HCT116 (cell line): ENCODE results near the gene FAM181A. TPM values are rescaled to one million over a fixed set of nuclear protein-coding genes. Genes with fewer than 3 reads are reported as not detected.

Experiments
- ATAC-seq: fragments of 200-7000 bp; cut with Tn5 transposase; 2 replicates; pipeline ENCODE4 v1.9.1; 2020; ENCODE audit warnings: mild to moderate bottlenecking, moderate library complexity
- BruUV-seq: library from RNA; stranded (reverse); fragments of 400-500 nt; replicated peaks from 2 replicates; lab custom pipeline; 2021; lab: Mats Ljungman, UMichigan
- CTCF ChIA-PET: fragments of 300-600 bp; sonication (Branson Sonifier 250); formaldehyde crosslinking; loops from one replicate; lab custom pipeline; 2021; ENCODE audit warnings: antibody characterized with exemption; lab: Charles Lee
- POLR2A ChIA-PET: fragments of 300-600, 350-600 bp; sonication (Branson Sonifier 250); formaldehyde crosslinking; loops from one replicate; lab custom pipeline; 2021; ENCODE audit warnings: antibody characterized with exemption; lab: Charles Lee
- RAD21 ChIA-PET, 2 experiments: fragments of 300-600 bp; sonication (Branson Sonifier 250); formaldehyde crosslinking; loops; one replicate each; lab custom pipeline; 2023; ENCODE audit warnings: low total read pairs in 2 of 2; ENCODE audit not compliant: uncharacterized antibody in 2 of 2, unreplicated experiment in 2 of 2, low non-redundant PET in 1 of 2; lab: Charles Lee
- DNase-seq: peaks from one replicate; pipeline ENCODE4 v3.0.0-alpha.2; 2010; ENCODE audit warnings: low read depth, low spot score
- H2AFZ ChIP-seq: fragments of 200-600 bp; shearing (Covaris generic), sonication (generic); 2 replicates; pipeline ENCODE4 v1.6.1; 2017; ENCODE audit warnings: low read depth, mixed run types, mixed read lengths, antibody characterized with exemption, low read length; ENCODE audit not compliant: poor library complexity, severe bottlenecking
- H3K27ac ChIP-seq: 2 replicates; pipeline ENCODE4 v1.5.1; 2012; ENCODE audit warnings: low read depth, low read length
- H3K27me3 ChIP-seq: fragments of 200-600 bp; sonication (generic); 2 replicates; pipeline ENCODE4 v1.6.1; 2016; ENCODE audit warnings: mixed run types, low read length, mixed read lengths; ENCODE audit not compliant: insufficient read depth
- H3K36me3 ChIP-seq, 2 experiments: fragments of 200-500 bp in 1 of 2; fragments of 200-600 bp in 1 of 2; sonication (Bioruptor generic) in 1 of 2; sonication (generic) in 1 of 2; 2 replicates each; pipeline versions ENCODE4 v1.5.1 to v1.6.1; 2014 to 2016; ENCODE audit warnings: low read length in 2 of 2, inconsistent platforms in 1 of 2, mixed read lengths in 1 of 2, mixed run types in 1 of 2; ENCODE audit not compliant: insufficient read depth in 2 of 2, control insufficient read depth in 1 of 2
- H3K4me1 ChIP-seq, 2 experiments: fragments of 200-600 bp in 1 of 2; sonication (generic) in 1 of 2; 2 replicates each; pipeline versions ENCODE4 v1.5.1 to v1.6.1; 2012 to 2017; ENCODE audit warnings: low read length in 2 of 2, inconsistent platforms in 1 of 2, mild to moderate bottlenecking in 1 of 2, mixed read lengths in 1 of 2, mixed run types in 1 of 2, moderate library complexity in 1 of 2; ENCODE audit not compliant: insufficient read depth in 2 of 2, control insufficient read depth in 1 of 2
- H3K4me2 ChIP-seq: fragments of 200-600 bp; sonication (generic); 2 replicates; pipeline ENCODE4 v1.6.1; 2017; ENCODE audit warnings: mixed run types, low read length, mixed read lengths
- H3K4me3 ChIP-seq, 2 experiments: fragments of 200-600 bp in 1 of 2; sonication (generic) in 1 of 2; replicated peaks in 1 of 2; 2 replicates each; pipeline ENCODE4 v1.5.1; 2011 to 2016; ENCODE audit warnings: low read length in 2 of 2, control low read depth in 1 of 2, low read depth in 1 of 2, mild to moderate bottlenecking in 1 of 2, mixed read lengths in 1 of 2, mixed run types in 1 of 2
- H3K79me2 ChIP-seq: fragments of 200-600 bp; sonication (generic); 2 replicates; pipeline ENCODE4 v1.6.1; 2017; ENCODE audit warnings: mild to moderate bottlenecking, mixed run types, low read length, moderate library complexity, mixed read lengths; ENCODE audit not compliant: insufficient read depth
- H3K9ac ChIP-seq: fragments of 200-600 bp; sonication (generic); 2 replicates; pipeline ENCODE4 v1.6.1; 2016; ENCODE audit warnings: low read length, mixed read lengths
- H3K9me2 ChIP-seq: fragments of 200-600 bp; sonication (generic), shearing (Covaris generic); 2 replicates; pipeline ENCODE4 v1.6.1; 2017; ENCODE audit warnings: mixed run types, mild to moderate bottlenecking, moderate library complexity; ENCODE audit not compliant: insufficient read depth
- H3K9me3 ChIP-seq, 2 experiments: fragments of 200-500 bp in 1 of 2; fragments of 200-600 bp in 1 of 2; sonication (Bioruptor generic) in 1 of 2; sonication (generic) in 1 of 2; 2 replicates each; pipeline ENCODE4 v1.6.1; 2014 to 2017; ENCODE audit warnings: low read length in 2 of 2, mixed read lengths in 2 of 2, inconsistent platforms in 1 of 2, low read depth in 1 of 2, mild to moderate bottlenecking in 1 of 2, mixed run types in 1 of 2, moderate library complexity in 1 of 2; ENCODE audit not compliant: control insufficient read depth in 1 of 2, insufficient read depth in 1 of 2
- H4K20me1 ChIP-seq: fragments of 200-600 bp; sonication (generic), shearing (Covaris generic); 2 replicates; pipeline ENCODE4 v1.6.1; 2017; ENCODE audit warnings: mixed run types, mild to moderate bottlenecking, moderate library complexity; ENCODE audit not compliant: insufficient read depth
- ATF3 ChIP-seq: IDR thresholded peaks from 2 replicates; pipeline ENCODE4 v1.6.1; 2012
- CBX3 ChIP-seq: IDR thresholded peaks from 2 replicates; pipeline ENCODE4 v1.6.1; 2012; ENCODE audit warnings: low read depth
- CEBPB ChIP-seq: IDR thresholded peaks from 2 replicates; pipeline ENCODE4 v1.6.1; 2012; ENCODE audit warnings: low read depth
- CTCF ChIP-seq, 3 experiments: fragments of 200-600 bp in 1 of 3; sonication (generic) in 1 of 3; IDR thresholded peaks in 2 of 3; conservative IDR thresholded peaks in 1 of 3; 2 replicates each; pipeline ENCODE4 v1.5.1; 2012 to 2017; ENCODE audit warnings: low read depth in 2 of 3, low read length in 2 of 3, antibody characterized with exemption in 1 of 3, borderline replicate concordance in 1 of 3, control low read depth in 1 of 3, mild to moderate bottlenecking in 1 of 3, mixed read lengths in 1 of 3, mixed run types in 1 of 3, moderate library complexity in 1 of 3; ENCODE audit not compliant: insufficient read depth in 1 of 3
- EZH2 ChIP-seq: fragments of 200-600 bp; sonication (generic); IDR thresholded peaks from 2 replicates; pipeline ENCODE4 v1.6.1; 2017; ENCODE audit warnings: antibody characterized with exemption, mixed run types
- FOSL1 ChIP-seq: IDR thresholded peaks from 2 replicates; pipeline ENCODE4 v1.6.1; 2012; ENCODE audit warnings: low read depth
- JUND ChIP-seq: IDR thresholded peaks from 2 replicates; pipeline ENCODE4 v1.6.1; 2012
- POLR2A ChIP-seq: IDR thresholded peaks from 2 replicates; pipeline ENCODE4 v1.7.0; 2011; ENCODE audit warnings: borderline replicate concordance; ENCODE audit not compliant: insufficient read depth, insufficient read length; ENCODE audit errors: extremely low read depth
- POLR2AphosphoS5 ChIP-seq: IDR thresholded peaks from 2 replicates; pipeline ENCODE4 v1.6.1; 2011; ENCODE audit warnings: mild to moderate bottlenecking, low read depth, low read length, moderate library complexity
- SIN3A ChIP-seq: IDR thresholded peaks from 2 replicates; pipeline ENCODE4 v1.6.1; 2012; ENCODE audit warnings: low read depth
- SP1 ChIP-seq: IDR thresholded peaks from 2 replicates; pipeline ENCODE4 v1.6.1; 2012; ENCODE audit warnings: low read depth
- SRF ChIP-seq: IDR thresholded peaks from 2 replicates; pipeline ENCODE4 v1.6.1; 2012; ENCODE audit warnings: low read depth
- ZBTB33 ChIP-seq: IDR thresholded peaks from 2 replicates; pipeline ENCODE4 v1.6.1; 2011; ENCODE audit warnings: mild to moderate bottlenecking, low read length, moderate library complexity; ENCODE audit not compliant: insufficient replicate concordance; ENCODE audit errors: extremely low read depth
- ZNF274 ChIP-seq: fragments of 200-500 bp; sonication (Bioruptor generic); IDR thresholded peaks from 2 replicates; pipeline ENCODE4 v1.6.1; 2014; ENCODE audit warnings: mild to moderate bottlenecking, low read depth, low read length, inconsistent platforms
- intact Hi-C: fragments of 100-400 bp; cut with micrococcal nuclease; formaldehyde crosslinking; loops from 2 replicates; pipeline ENCODE4 v1.10.0; 2022
- total RNA-seq: library from RNA; stranded (reverse); gene quantifications from one replicate; pipeline ENCODE4 v1.2.1, GENCODE V29; 2021; ENCODE audit not compliant: unreplicated experiment

Gene FAM181A
- total RNA-seq, 1 experiment from 2014 or later = not detected

- H3K9ac ChIP-seq = no peak overlapping the region
- no peak for TF ChIP-seq POLR2A
- no peak for TF ChIP-seq CEBPB
- no peak for TF ChIP-seq EZH2
- no peak for TF ChIP-seq CTCF (IDR thresholded peaks at IDR 0.05 in 2 of 3, conservative IDR thresholded peaks at IDR 0.05 in 1 of 3; ENCODE audit: borderline replicate concordance in 1 of 3, insufficient read depth in 1 of 3, low read depth in 2 of 3, low read length in 2 of 3)
- no peak for TF ChIP-seq POLR2AphosphoS5
- TF ChIP-seq SP1 = no peak
- TF ChIP-seq ZBTB33 = no peak
- TF ChIP-seq FOSL1 = no peak
- no peak for TF ChIP-seq ZNF274
- no peak for TF ChIP-seq JUND
- TF ChIP-seq ATF3 = no peak
- TF ChIP-seq SIN3A = no peak
- no peak for TF ChIP-seq CBX3
- TF ChIP-seq SRF = no peak
- no peak overlapping the region for H3K4me3 ChIP-seq
- H3K27ac ChIP-seq = no peak overlapping the region
- ATAC-seq (no peak), DNase-seq (no peak)
- H3K36me3 ChIP-seq = no peaks in the 10 kb centered on the region
- H3K4me1 ChIP-seq = peaks cover 2 to 6% of the 10 kb centered on the region in 2 experiments; a peak in 2 of 4 replicates
- intact Hi-C loops = loop anchor here (1.0 kb wide), 2 partner anchors 238 to 244 kb away; no protein-coding TSS in a partner anchor
- H2AFZ ChIP-seq = no peak overlapping the region
- H3K9me3 ChIP-seq = no peaks in the 10 kb centered on the region
- no peaks in the 10 kb centered on the region for H3K79me2 ChIP-seq
- H4K20me1 ChIP-seq = no peaks in the 10 kb centered on the region
- ChIA-PET RAD21 (no interaction called here), POLR2A (no interaction called here), CTCF (no interaction called here)
- H3K27me3 ChIP-seq = no peaks in the 10 kb centered on the region
- no peak overlapping the region for H3K4me2 ChIP-seq
- no peaks in the 10 kb centered on the region for H3K9me2 ChIP-seq
- no TSS peak for BruUV-seq
Measured at GRCh38 chr14:93893661-93894261, 33.4 kb upstream of the FAM181A start.
